Neural cell (in vitro differentiated cells): ENCODE data around the gene PCK1. TPM values are rescaled to one million over a fixed set of nuclear protein-coding genes. Genes with fewer than 3 reads are reported as not detected.

Source experiments
- H2AFZ ChIP-seq: fragments of 200-600, 300-800 bp; sonication (generic), shearing (Covaris generic); 2 replicates; pipeline ENCODE4 v1.6.0; 2014; ENCODE audit warnings: low read depth, mild to moderate bottlenecking, antibody characterized with exemption, low read length, moderate library complexity
- H3F3A ChIP-seq: fragments of 200-600 bp; shearing (Covaris generic); 2 replicates; pipeline ENCODE4 v1.6.1; 2016; ENCODE audit warnings: mild to moderate bottlenecking, moderate library complexity, mixed read lengths, antibody characterized with exemption, low read length; ENCODE audit not compliant: insufficient read depth, poor library complexity, severe bottlenecking
- H3K27ac ChIP-seq: fragments of 200-600, 300-800 bp; sonication (generic), shearing (Covaris generic); 2 replicates; pipeline ENCODE4 v1.5.1; 2014; ENCODE audit warnings: mild to moderate bottlenecking, low read length, moderate library complexity
- H3K27me3 ChIP-seq: fragments of 300-800, 200-600 bp; sonication (generic), shearing (Covaris generic); 2 replicates; pipeline ENCODE4 v1.6.0; 2014; ENCODE audit warnings: mild to moderate bottlenecking, low read depth, low read length, moderate library complexity; ENCODE audit not compliant: insufficient read depth
- H3K36me3 ChIP-seq: fragments of 300-800, 200-600 bp; sonication (generic), shearing (Covaris generic); 2 replicates; pipeline ENCODE4 v1.5.1; 2014; ENCODE audit warnings: mild to moderate bottlenecking, antibody characterized with exemption, low read length, moderate library complexity; ENCODE audit not compliant: insufficient read depth
- H3K4me2 ChIP-seq: fragments of 300-800, 200-600 bp; sonication (generic), shearing (Covaris generic); 2 replicates; pipeline ENCODE4 v1.6.0; 2014; ENCODE audit warnings: mild to moderate bottlenecking, low read length
- H3K4me3 ChIP-seq: fragments of 300-800, 200-600 bp; sonication (generic), shearing (Covaris generic); 2 replicates; pipeline ENCODE4 v1.5.1; 2014; ENCODE audit warnings: mild to moderate bottlenecking, low read length, moderate library complexity
- H3K79me2 ChIP-seq: fragments of 200-600 bp; shearing (Covaris generic); replicated peaks from 2 replicates; pipeline ENCODE4 v1.6.0; 2014; ENCODE audit warnings: mild to moderate bottlenecking, low read length, moderate library complexity; ENCODE audit not compliant: insufficient read depth
- H3K9ac ChIP-seq: fragments of 300-800, 200-600 bp; sonication (generic), shearing (Covaris generic); 2 replicates; pipeline ENCODE4 v1.6.1; 2016; ENCODE audit warnings: mild to moderate bottlenecking, low read length, mixed read lengths
- H3K9me2 ChIP-seq: fragments of 200-600 bp; shearing (Covaris generic); 2 replicates; pipeline ENCODE4 v1.6.1; 2016; ENCODE audit warnings: mild to moderate bottlenecking, low read length, mixed read lengths; ENCODE audit not compliant: insufficient read depth
- H3K9me3 ChIP-seq: fragments of 200-600, 300-800 bp; sonication (generic), shearing (Covaris generic); 2 replicates; pipeline ENCODE4 v1.6.1; 2016; ENCODE audit warnings: mild to moderate bottlenecking, mixed run types, low read length, moderate library complexity, mixed read lengths
- H4K20me1 ChIP-seq: fragments of 200-600 bp; shearing (Covaris generic); 2 replicates; pipeline ENCODE4 v1.6.1; 2016; ENCODE audit warnings: mild to moderate bottlenecking, mixed run types; ENCODE audit not compliant: insufficient read depth
- CTCF ChIP-seq: fragments of 450-650 bp; IDR thresholded peaks from 2 replicates; pipeline ENCODE4 v1.5.1; 2014; ENCODE audit warnings: antibody characterized with exemption, mild to moderate bottlenecking, moderate library complexity; ENCODE audit not compliant: poor library complexity, severe bottlenecking
- EP300 ChIP-seq: fragments of 450-650 bp; conservative IDR thresholded peaks from 2 replicates; pipeline ENCODE4 v1.6.1; 2014; ENCODE audit warnings: antibody characterized with exemption, mild to moderate bottlenecking, moderate library complexity; ENCODE audit not compliant: poor library complexity, severe bottlenecking
- EZH2 ChIP-seq: fragments of 200-600, 300-800 bp; shearing (Covaris generic), sonication (generic); IDR thresholded peaks from 2 replicates; pipeline ENCODE4 v1.6.1; 2014; ENCODE audit warnings: antibody characterized with exemption, low read length, borderline replicate concordance, mild to moderate bottlenecking; ENCODE audit not compliant: insufficient read depth, poor library complexity, severe bottlenecking
- MXI1 ChIP-seq: fragments of 450-650 bp; conservative IDR thresholded peaks from 2 replicates; pipeline ENCODE4 v1.6.1; 2014; ENCODE audit warnings: antibody characterized with exemption, mild to moderate bottlenecking; ENCODE audit not compliant: poor library complexity, severe bottlenecking
- POLR2AphosphoS5 ChIP-seq: IDR thresholded peaks from 2 replicates; pipeline ENCODE4 v1.6.1; 2012
- RAD21 ChIP-seq: fragments of 450-650 bp; conservative IDR thresholded peaks from 2 replicates; pipeline ENCODE4 v1.6.1; 2014; ENCODE audit warnings: antibody characterized with exemption, mild to moderate bottlenecking, moderate library complexity
- SMC3 ChIP-seq: fragments of 450-650 bp; conservative IDR thresholded peaks from 2 replicates; pipeline ENCODE4 v1.6.1; 2014; ENCODE audit warnings: antibody characterized with exemption, mild to moderate bottlenecking, moderate library complexity; ENCODE audit not compliant: poor library complexity
- TAF1 ChIP-seq: IDR thresholded peaks from 2 replicates; pipeline ENCODE4 v1.6.1; 2012; ENCODE audit warnings: low read depth
- polyA plus RNA-seq: library from polyadenylated mRNA; depleted of rRNA; stranded (reverse); fragments of >200 nt; gene quantifications from 2 replicates; pipeline ENCODE4 v1.2.3, GENCODE V29; 2014
- TF ChIP-seq, protein P1 (sequence below): IDR thresholded peaks from 2 replicates; pipeline ENCODE4 v1.6.1; 2012; ENCODE audit warnings: borderline replicate concordance

PCK1 gene
- polyA plus RNA-seq, 1 donor from 2014 or later: 0.24 TPM

DNA sequence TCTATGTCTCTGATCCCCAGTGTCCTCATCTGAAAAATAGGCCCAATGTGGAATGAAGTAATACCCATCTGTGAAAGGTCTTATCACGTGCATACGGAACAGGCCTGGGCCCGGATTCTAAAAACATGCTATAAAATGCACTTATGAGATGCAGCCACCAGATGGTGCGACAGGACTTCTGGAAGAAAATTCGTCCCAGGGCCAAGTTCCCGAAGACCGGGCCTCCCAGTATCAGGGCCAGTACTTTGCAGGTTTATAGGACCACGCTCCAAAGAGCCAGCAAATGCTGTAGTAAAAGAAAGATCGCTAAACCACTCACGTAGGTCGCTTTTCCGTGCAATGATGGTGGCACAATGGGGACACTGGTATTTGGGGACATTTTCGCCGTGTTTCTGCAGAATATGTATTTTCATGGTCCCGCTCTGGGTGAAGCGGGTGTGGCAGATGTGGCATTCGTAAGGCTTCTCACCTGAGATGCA lies 46.6 kb upstream of the PCK1 start:
- no peak overlapping the region for H3K4me3 ChIP-seq
- H2AFZ ChIP-seq: no peak overlapping the region
- H3K4me2 ChIP-seq: no peak overlapping the region
- no peak overlapping the region for H3K27ac ChIP-seq
- no peaks in the 10 kb centered on the region for H3K27me3 ChIP-seq
- no peaks in the 10 kb centered on the region for H3K36me3 ChIP-seq
- H3K79me2 ChIP-seq: no peaks in the 10 kb centered on the region
- H3K9me2 ChIP-seq: no peaks in the 10 kb centered on the region
- no peaks in the 10 kb centered on the region for H3K9me3 ChIP-seq
- H3K9ac ChIP-seq: no peak overlapping the region
- TF ChIP-seq CTCF: peak; percentile 96
- TF ChIP-seq, protein P1, sequence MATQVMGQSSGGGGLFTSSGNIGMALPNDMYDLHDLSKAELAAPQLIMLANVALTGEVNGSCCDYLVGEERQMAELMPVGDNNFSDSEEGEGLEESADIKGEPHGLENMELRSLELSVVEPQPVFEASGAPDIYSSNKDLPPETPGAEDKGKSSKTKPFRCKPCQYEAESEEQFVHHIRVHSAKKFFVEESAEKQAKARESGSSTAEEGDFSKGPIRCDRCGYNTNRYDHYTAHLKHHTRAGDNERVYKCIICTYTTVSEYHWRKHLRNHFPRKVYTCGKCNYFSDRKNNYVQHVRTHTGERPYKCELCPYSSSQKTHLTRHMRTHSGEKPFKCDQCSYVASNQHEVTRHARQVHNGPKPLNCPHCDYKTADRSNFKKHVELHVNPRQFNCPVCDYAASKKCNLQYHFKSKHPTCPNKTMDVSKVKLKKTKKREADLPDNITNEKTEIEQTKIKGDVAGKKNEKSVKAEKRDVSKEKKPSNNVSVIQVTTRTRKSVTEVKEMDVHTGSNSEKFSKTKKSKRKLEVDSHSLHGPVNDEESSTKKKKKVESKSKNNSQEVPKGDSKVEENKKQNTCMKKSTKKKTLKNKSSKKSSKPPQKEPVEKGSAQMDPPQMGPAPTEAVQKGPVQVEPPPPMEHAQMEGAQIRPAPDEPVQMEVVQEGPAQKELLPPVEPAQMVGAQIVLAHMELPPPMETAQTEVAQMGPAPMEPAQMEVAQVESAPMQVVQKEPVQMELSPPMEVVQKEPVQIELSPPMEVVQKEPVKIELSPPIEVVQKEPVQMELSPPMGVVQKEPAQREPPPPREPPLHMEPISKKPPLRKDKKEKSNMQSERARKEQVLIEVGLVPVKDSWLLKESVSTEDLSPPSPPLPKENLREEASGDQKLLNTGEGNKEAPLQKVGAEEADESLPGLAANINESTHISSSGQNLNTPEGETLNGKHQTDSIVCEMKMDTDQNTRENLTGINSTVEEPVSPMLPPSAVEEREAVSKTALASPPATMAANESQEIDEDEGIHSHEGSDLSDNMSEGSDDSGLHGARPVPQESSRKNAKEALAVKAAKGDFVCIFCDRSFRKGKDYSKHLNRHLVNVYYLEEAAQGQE: no peak
- TF ChIP-seq SMC3: peak; percentile 99
- peak; percentile 98 for TF ChIP-seq RAD21
- TF ChIP-seq TAF1: no peak
- no peak for TF ChIP-seq MXI1
- no peaks in the 10 kb centered on the region for H3F3A ChIP-seq
- no peaks in the 10 kb centered on the region for H4K20me1 ChIP-seq

GRCh38 chr20:57517904-57518303 lies 43.0 kb upstream of the PCK1 start:
- no peaks in the 10 kb centered on the region for H3K9me2 ChIP-seq
- H3K79me2 ChIP-seq: no peaks in the 10 kb centered on the region
- H3K4me2 ChIP-seq: no peak overlapping the region
- no peak overlapping the region for H3K9ac ChIP-seq
- no peaks in the 10 kb centered on the region for H3K9me3 ChIP-seq
- no peak overlapping the region for H3K27ac ChIP-seq
- no peak overlapping the region for H2AFZ ChIP-seq
- no peaks in the 10 kb centered on the region for H4K20me1 ChIP-seq
- H3K36me3 ChIP-seq: no peaks in the 10 kb centered on the region
- H3K27me3 ChIP-seq: no peaks in the 10 kb centered on the region
- no peak overlapping the region for H3K4me3 ChIP-seq
- TF ChIP-seq POLR2AphosphoS5 (no peak), CTCF (no peak), EZH2 (no peak), MXI1 (no peak), EP300 (no peak), RAD21 (no peak)
- TF ChIP-seq, protein P1: no peak
- H3F3A ChIP-seq: no peaks in the 10 kb centered on the region
